DMS114 treated with DMSO at 0.1 percent for 48 hours (cell line): ENCODE measurements around the gene PPP1R12A.
A peak's percentile ranks its signal among the peaks of the same experiment; 100 is the strongest.
"Not testable (repeated sequence)": the region's sequence is repeated elsewhere in the genome, so short reads cannot be mapped to it uniquely, and the experiment has no call there.

Experiments
- DNase-seq: peaks from one replicate; lab custom pipeline; 2025; ENCODE audit not compliant: unreplicated experiment; lab: John Stamatoyannopoulos, UW

Gene PPP1R12A

GRCh38 chr12:79895804-79896203 lies 39.1 kb downstream of the PPP1R12A start:
- DNase-seq, result no peak

GRCh38 chr12:79895071-79895470 lies 39.8 kb downstream of the PPP1R12A start:
- no peak for DNase-seq

GRCh38 chr12:79891506-79892162 lies 43.3 kb downstream of the PPP1R12A start:
- no peak for DNase-seq

GRCh38 chr12:79887890-79888289 lies 47.0 kb downstream of the PPP1R12A start:
- no peak for DNase-seq

GRCh38 chr12:79886917-79887519 lies 47.9 kb downstream of the PPP1R12A start:
- peak; percentile 35 for DNase-seq

- no peak for DNase-seq
These were observed 48.9 kb downstream of the PPP1R12A start for GRCh38 chr12:79885911-79886490.

- DNase-seq, result no peak
These were observed 50.4 kb downstream of the PPP1R12A start for GRCh38 chr12:79884401-79885006.

GRCh38 chr12:79883216-79883615 lies 51.7 kb downstream of the PPP1R12A start:
- DNase-seq, result no peak

GRCh38 chr12:79881351-79881750 lies 53.5 kb downstream of the PPP1R12A start:
- no peak for DNase-seq

- DNase-seq, result not testable (repeated sequence)
These were observed 56.4 kb downstream of the PPP1R12A start for GRCh38 chr12:79878506-79878905.

- no peak for DNase-seq
These were observed 57.7 kb downstream of the PPP1R12A start for GRCh38 chr12:79877246-79877645.

GRCh38 chr12:79874665-79875064 lies 60.2 kb downstream of the PPP1R12A start:
- DNase-seq, result no peak

GRCh38 chr12:79873201-79873600 lies 61.7 kb downstream of the PPP1R12A start:
- DNase-seq, result no peak

GRCh38 chr12:79871621-79872020 lies 63.3 kb downstream of the PPP1R12A start:
- no peak for DNase-seq

- no peak for DNase-seq
These were observed 64.0 kb downstream of the PPP1R12A start for GRCh38 chr12:79870916-79871315.

GRCh38 chr12:79859646-79860045 lies 75.3 kb downstream of the PPP1R12A start:
- no peak for DNase-seq

GRCh38 chr12:79858518-79858917 lies 76.4 kb downstream of the PPP1R12A start:
- no peak for DNase-seq

GRCh38 chr12:79857675-79858074 lies 77.2 kb downstream of the PPP1R12A start:
- no peak for DNase-seq

- no peak for DNase-seq
These were observed 84.1 kb downstream of the PPP1R12A start for GRCh38 chr12:79850610-79851299.

GRCh38 chr12:79848339-79848738 lies 86.6 kb downstream of the PPP1R12A start:
- no peak for DNase-seq

- DNase-seq, result no peak
These were observed 87.5 kb downstream of the PPP1R12A start for GRCh38 chr12:79847417-79847816.

- DNase-seq, result no peak
These were observed 90.2 kb downstream of the PPP1R12A start for GRCh38 chr12:79844693-79845092.
